Vagina (tissue), 2 donors: ENCODE measurements around the gene CEP170B. TPM values are rescaled to one million over a fixed set of nuclear protein-coding genes. Genes with fewer than 3 reads are reported as not detected.
A peak's percentile ranks its signal among the peaks of the same experiment; 100 is the strongest.

Source experiments
- DNase-seq, 2 donors: peaks; one replicate each; pipeline ENCODE4 v3.0.0-alpha.2; 2017; ENCODE audit errors: extremely low spot score in 2 of 2
- H3K27ac ChIP-seq: fragments of 200-600 bp; sonication (generic); one replicate; pipeline ENCODE4 v1.5.1; 2019
- H3K27me3 ChIP-seq: fragments of 200-600 bp; sonication (generic); one replicate; pipeline ENCODE4 v1.5.1; 2019
- H3K36me3 ChIP-seq, 2 donors: fragments of 200-600 bp; sonication (generic); one replicate each; pipeline ENCODE4 v1.5.1; 2017 to 2019
- H3K4me1 ChIP-seq: fragments of 200-600 bp; sonication (generic); one replicate; pipeline ENCODE4 v1.5.1; 2019
- H3K4me3 ChIP-seq, 2 donors: fragments of 200-600 bp; sonication (generic); 1 replicate in 1 of 2; 2 replicates in 1 of 2; pipeline ENCODE4 v1.5.1; 2016 to 2019
- H3K9me3 ChIP-seq: fragments of 200-600 bp; sonication (generic); one replicate; pipeline ENCODE4 v1.5.1; 2019
- POLR2A ChIP-seq, 2 donors: fragments of 450-650 bp; IDR thresholded peaks; one replicate each; pipeline ENCODE4 v1.6.1; 2017; ENCODE audit warnings: antibody characterized with exemption in 2 of 2, mild to moderate bottlenecking in 2 of 2, moderate library complexity in 2 of 2
- POLR2AphosphoS5 ChIP-seq, 2 donors: sonication (generic); formaldehyde crosslinking; IDR thresholded peaks; one replicate each; pipeline ENCODE4 v1.9.0; 2017; ENCODE audit warnings: antibody characterized with exemption in 2 of 2, mild to moderate bottlenecking in 2 of 2, low read depth in 1 of 2; ENCODE audit not compliant: insufficient read depth in 1 of 2
- intact Hi-C: fragments of 100-400 bp; cut with DNase I; formaldehyde crosslinking; loops from one replicate; pipeline ENCODE4 v1.15.1; 2023
- total RNA-seq: library from RNA; depleted of rRNA; stranded (reverse); fragments of >200 nt; gene quantifications from one replicate; pipeline ENCODE4 v1.2.3, GENCODE V29; 2016
- TF ChIP-seq, protein P1 (sequence below), 3 experiments: fragments of 450-650 bp in 2 of 3; fragments of 200-600 bp in 1 of 3; sonication (generic) in 1 of 3; IDR thresholded peaks; one replicate each; pipeline ENCODE4 v1.5.1; 2017 to 2019; ENCODE audit warnings: antibody characterized with exemption in 3 of 3, mild to moderate bottlenecking in 2 of 3, moderate library complexity in 2 of 3

CEP170B gene
- 17.9 TPM for total RNA-seq

DNA sequence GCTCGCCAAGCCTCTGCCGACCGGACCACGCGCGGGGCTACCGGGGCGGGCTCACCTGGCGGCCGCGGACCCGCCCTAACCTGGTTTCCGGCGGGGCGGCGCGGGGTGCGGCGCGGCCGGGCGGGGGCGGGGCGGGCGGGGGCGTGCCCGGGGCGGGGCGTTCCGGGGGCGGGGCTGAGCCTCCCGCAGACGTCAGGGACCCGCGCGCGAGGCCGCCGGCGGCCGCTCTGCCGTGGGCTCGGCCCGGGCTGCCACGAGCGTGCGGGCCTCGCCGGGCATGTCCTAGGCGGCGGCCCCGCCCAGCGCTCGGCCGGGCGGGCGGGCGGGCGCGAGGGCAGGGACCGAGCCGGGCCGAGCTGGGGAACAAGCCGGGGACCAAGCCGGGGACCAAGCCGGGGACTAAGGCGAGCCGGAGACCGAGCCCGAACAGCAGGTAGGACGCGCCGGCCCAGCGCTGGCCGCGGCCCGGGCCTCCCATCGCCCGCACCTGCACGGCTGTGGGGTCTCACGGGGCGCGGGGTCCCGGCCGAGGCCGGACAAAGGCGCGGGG lies at the start of gene CEP170B:
Gene CEP170B (plus strand): TSS at position 188 of the 550 bp plus-strand sequence. CDS start 3,183 bp downstream, outside the sequence.
- intact Hi-C loops = no loop called here
- TF ChIP-seq POLR2AphosphoS5 (IDR thresholded peaks at IDR 0.05; ENCODE audit: insufficient read depth in 1 of 2, low read depth in 1 of 2) = no peak
- no peak for TF ChIP-seq POLR2A (IDR thresholded peaks at IDR 0.05)
- TF ChIP-seq, protein P1, sequence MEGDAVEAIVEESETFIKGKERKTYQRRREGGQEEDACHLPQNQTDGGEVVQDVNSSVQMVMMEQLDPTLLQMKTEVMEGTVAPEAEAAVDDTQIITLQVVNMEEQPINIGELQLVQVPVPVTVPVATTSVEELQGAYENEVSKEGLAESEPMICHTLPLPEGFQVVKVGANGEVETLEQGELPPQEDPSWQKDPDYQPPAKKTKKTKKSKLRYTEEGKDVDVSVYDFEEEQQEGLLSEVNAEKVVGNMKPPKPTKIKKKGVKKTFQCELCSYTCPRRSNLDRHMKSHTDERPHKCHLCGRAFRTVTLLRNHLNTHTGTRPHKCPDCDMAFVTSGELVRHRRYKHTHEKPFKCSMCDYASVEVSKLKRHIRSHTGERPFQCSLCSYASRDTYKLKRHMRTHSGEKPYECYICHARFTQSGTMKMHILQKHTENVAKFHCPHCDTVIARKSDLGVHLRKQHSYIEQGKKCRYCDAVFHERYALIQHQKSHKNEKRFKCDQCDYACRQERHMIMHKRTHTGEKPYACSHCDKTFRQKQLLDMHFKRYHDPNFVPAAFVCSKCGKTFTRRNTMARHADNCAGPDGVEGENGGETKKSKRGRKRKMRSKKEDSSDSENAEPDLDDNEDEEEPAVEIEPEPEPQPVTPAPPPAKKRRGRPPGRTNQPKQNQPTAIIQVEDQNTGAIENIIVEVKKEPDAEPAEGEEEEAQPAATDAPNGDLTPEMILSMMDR (IDR thresholded peaks at IDR 0.05) = no peak
- no peaks in the 10 kb centered on the region for H3K36me3 ChIP-seq
- H3K27me3 ChIP-seq = no peaks in the 10 kb centered on the region
- peaks cover 32% of the 10 kb centered on the region for H3K4me1 ChIP-seq
- peak within 1 kb of the TSS; percentile 64 for H3K27ac ChIP-seq
- H3K9me3 ChIP-seq = no peaks in the 10 kb centered on the region
- no peak for DNase-seq
- peak within 1 kb of the TSS; percentile 70 to 75 for H3K4me3 ChIP-seq

DNA sequence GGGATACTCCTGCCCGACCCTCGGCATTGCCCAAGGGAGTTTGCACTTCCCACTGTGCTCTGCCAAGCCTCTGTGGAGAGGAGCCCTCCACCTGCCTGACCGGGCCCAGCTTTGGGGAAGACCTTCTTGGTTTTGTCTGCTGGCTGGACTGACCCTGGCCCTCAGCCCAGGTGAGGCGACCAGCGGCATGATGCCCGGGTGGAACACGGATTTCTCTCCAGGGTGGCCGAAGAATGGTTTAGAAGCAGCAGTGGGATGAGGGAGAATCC lies 48.5 kb upstream of the CEP170B start:
- Histone ChIP-seq H3K4me1 (peaks cover 44% of the 10 kb centered on the region), H3K36me3 (no peaks in the 10 kb centered on the region), H3K27me3 (no peaks in the 10 kb centered on the region), H3K27ac (peak overlapping the region; percentile 94), H3K4me3 (peak overlapping the region; percentile 70 to 87), H3K9me3 (no peaks in the 10 kb centered on the region)
- no peak for TF ChIP-seq POLR2AphosphoS5 (IDR thresholded peaks at IDR 0.05; ENCODE audit: insufficient read depth in 1 of 2, low read depth in 1 of 2)
- TF ChIP-seq POLR2A (IDR thresholded peaks at IDR 0.05) = no peak
- TF ChIP-seq, protein P1 (IDR thresholded peaks at IDR 0.05) = no peak
- intact Hi-C loops = no loop called here
- no peak for DNase-seq

DNA sequence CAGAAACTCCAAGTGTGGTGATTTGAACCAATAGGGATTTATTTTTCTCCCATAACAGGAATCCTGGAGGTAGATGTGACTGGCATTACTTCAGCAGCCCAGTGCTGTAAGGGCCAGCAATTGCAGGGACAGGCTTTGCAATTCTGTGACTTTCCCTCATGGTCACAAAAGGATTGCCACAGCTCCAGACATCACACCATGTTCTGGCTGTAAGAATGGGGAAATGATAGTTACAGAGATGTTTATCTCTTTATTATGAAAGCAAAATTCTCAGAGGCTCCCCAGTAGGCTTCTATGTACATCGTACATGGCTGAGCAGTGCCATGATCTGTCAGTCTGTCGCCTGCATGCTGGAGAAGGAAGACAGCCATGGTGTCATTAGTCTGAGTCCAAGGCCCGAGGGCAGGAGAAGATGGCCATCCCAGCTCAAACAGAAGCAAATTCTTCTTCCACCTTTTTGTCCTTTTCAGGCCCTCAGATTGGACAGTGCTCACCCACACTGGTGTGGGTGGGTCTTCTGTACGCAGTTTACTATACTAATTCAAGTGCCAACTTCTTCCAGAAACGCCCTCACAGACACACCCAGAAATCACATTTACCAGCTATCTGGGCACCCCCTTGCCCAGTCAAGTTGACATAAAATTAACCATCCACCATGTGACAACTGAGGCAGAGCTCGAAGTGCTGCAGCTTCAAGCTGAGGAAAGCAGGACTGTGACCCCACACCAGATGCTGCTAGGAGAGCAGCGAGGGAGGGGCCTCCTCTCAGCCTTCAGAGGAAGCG lies 46.9 kb upstream of the CEP170B start:
- intact Hi-C loops = no loop called here
- H3K36me3 ChIP-seq = no peaks in the 10 kb centered on the region
- H3K4me3 ChIP-seq = no peak overlapping the region
- H3K27me3 ChIP-seq = no peaks in the 10 kb centered on the region
- TF ChIP-seq, protein P1 (IDR thresholded peaks at IDR 0.05) = no peak
- TF ChIP-seq POLR2AphosphoS5 (IDR thresholded peaks at IDR 0.05; ENCODE audit: insufficient read depth in 1 of 2, low read depth in 1 of 2) (no peak), POLR2A (IDR thresholded peaks at IDR 0.05) (no peak)
- H3K9me3 ChIP-seq = no peaks in the 10 kb centered on the region
- H3K4me1 ChIP-seq = peaks cover 43% of the 10 kb centered on the region
- no peak for DNase-seq
- H3K27ac ChIP-seq = no peak overlapping the region

DNA sequence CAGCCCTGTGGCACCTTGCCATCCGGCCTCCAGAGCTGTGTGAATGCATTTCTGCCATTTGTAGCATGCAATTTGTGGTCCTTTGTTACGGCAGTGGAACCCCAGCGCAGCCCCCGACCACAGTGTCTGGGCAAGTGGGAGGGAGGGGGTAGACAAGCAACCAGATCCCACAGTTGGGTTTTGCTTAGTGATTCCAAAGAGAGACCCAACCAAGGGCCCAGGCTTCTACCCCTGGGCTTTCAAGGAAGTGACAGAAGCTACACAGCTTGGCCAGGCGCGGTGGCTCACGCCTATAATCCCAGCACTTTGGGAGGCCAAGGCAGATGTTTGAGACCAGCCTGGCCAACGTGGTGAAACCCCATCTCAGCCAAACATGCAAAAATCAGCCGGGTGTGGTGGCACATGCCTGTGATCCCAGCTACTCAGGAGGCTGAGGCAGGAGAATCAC lies 46.3 kb upstream of the CEP170B start:
- no peaks in the 10 kb centered on the region for H3K36me3 ChIP-seq
- H3K27ac ChIP-seq = no peak overlapping the region
- TF ChIP-seq POLR2AphosphoS5 (IDR thresholded peaks at IDR 0.05; ENCODE audit: insufficient read depth in 1 of 2, low read depth in 1 of 2) (no peak), POLR2A (IDR thresholded peaks at IDR 0.05) (no peak)
- TF ChIP-seq, protein P1 (IDR thresholded peaks at IDR 0.05) = no peak
- intact Hi-C loops = no loop called here
- H3K4me3 ChIP-seq = no peak overlapping the region
- H3K9me3 ChIP-seq = no peaks in the 10 kb centered on the region
- DNase-seq = no peak
- no peaks in the 10 kb centered on the region for H3K27me3 ChIP-seq
- H3K4me1 ChIP-seq = peaks cover 39% of the 10 kb centered on the region

DNA sequence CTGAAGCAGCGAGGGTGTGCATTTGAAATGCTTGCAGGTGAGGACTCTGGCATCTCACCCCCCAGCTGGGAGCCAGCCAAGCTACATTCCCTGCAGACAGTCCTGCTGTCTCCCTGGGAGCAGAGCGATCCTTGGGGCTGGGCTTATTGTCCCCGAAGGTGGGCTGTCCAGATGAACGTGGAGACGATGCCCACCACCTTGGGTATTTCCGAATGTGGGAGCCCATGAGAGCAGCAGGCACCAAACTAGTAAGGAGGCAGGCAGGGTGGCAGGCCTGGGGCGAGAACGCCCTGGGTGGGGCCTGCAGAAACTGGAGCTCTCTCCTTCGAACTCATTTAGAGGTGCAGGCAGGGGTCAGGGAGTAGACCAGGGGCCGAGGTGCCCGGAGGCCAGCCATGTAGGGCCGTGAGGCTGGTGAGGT lies 45.7 kb upstream of the CEP170B start:
- peaks cover 34% of the 10 kb centered on the region for H3K4me1 ChIP-seq
- no peaks in the 10 kb centered on the region for H3K9me3 ChIP-seq
- no peaks in the 10 kb centered on the region for H3K36me3 ChIP-seq
- TF ChIP-seq POLR2A (IDR thresholded peaks at IDR 0.05) = no peak
- TF ChIP-seq, protein P1 (IDR thresholded peaks at IDR 0.05) = no peak
- TF ChIP-seq POLR2AphosphoS5 (IDR thresholded peaks at IDR 0.05; ENCODE audit: insufficient read depth in 1 of 2, low read depth in 1 of 2) = no peak
- no peaks in the 10 kb centered on the region for H3K27me3 ChIP-seq
- no peak overlapping the region for H3K27ac ChIP-seq
- H3K4me3 ChIP-seq = no peak overlapping the region
- intact Hi-C loops = no loop called here
- no peak for DNase-seq
